Stimulated activated CD8-positive, alpha-beta memory T cell treated with anti-CD3 and anti-CD28 coated beads, Interleukin-12 subunit alpha, Interleukin-12 subunit beta, amount 100 ng/mL, for 1 hour (primary cell): ENCODE results near the gene ACBD3.

Experiments used
- DNase-seq: peaks from one replicate; pipeline ENCODE4 v3.0.0-alpha.2; 2020; ENCODE audit warnings: low read depth

ACBD3 gene

GRCh38 chr1:226134170-226135058 lies 52.1 kb downstream of the ACBD3 start:
- DNase-seq = no peak

GRCh38 chr1:226133504-226134123 lies 52.9 kb downstream of the ACBD3 start:
- no peak for DNase-seq

DNA sequence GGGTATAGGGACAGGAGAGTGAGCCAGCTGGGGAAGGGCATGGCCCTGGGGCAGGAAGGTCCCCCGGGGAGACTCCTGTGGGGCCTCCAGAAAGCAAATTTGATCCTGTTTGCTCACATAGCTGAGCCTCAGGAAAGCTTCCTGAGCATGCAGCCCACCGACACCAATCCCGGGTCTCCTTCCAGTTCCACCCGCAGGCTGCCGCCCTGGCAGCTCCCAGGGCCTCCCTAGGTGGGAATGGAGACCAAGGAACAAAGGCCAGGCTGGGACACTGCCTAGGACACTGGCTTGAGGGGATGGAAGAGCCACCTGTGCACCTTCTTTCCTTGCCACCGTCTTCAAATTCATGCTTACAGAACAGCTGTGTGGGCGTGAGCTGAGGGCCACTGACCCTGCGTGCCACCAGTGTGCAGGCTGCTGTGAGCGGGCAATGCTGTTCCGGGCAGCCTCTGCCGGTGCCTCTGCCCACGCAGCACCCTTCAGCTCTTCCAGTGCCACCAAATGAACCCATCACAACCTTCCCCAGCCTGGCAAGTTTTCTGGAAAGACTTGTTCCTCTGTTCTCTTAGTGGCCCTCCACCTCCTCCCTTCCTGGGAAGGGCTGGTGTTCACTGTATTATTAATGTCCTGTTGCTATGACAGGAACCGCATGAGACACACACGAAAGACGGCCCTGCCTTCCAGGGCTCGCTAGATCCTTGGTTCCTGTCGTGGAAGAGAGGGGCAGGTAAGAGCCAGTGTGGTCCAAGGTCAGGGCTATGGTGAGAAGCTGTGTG lies 53.6 kb downstream of the ACBD3 start:
- DNase-seq = no peak

DNA sequence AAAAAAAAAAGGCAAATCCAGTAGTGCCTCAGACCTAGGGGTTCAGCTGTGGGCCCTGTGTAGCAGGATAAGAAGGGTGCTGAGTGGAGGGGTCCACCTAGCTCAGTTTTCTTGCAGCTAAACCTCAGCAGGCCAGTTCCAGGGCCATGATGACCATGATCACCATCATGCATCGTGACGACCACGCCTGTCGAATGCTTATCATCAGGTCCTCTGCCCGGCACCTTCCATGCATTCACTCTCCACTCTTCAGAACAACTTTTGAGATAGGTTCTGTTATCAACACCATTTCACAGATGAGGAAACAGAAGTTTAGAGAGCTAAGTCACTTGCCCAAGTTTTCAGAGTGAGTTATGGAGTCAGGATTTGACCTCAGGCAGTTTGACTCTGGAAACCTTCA lies 54.9 kb downstream of the ACBD3 start:
- DNase-seq = no peak

GRCh38 chr1:226129230-226129629 lies 57.3 kb downstream of the ACBD3 start:
- no peak for DNase-seq

DNA sequence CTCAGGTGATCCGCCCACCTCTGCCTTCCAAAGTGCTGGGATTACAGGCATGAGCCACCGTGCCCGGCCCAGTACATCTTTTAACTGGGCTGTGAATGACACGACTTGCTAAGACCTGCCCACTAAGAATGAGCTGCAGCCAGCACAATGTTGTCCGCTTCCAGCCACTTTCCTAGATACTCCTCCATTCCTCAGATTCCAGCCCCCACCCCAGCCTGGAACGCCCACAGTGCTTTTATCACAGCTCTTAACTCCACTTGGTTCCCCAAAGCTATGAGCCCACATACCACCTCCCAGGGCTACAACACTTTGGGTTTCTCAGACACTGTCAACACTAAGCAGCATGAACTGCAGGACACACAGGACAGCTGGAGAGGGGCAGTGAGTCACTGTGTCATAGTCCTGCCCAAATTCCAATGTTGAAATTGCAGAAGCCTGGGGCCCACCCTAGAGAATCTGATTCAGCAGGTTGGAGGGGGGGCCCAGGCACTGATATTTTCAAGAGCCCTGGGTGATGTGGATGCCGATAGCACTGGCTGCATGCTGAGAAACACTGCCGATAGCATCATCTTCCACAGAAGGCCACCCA lies 58.0 kb downstream of the ACBD3 start:
- DNase-seq = no peak

DNA sequence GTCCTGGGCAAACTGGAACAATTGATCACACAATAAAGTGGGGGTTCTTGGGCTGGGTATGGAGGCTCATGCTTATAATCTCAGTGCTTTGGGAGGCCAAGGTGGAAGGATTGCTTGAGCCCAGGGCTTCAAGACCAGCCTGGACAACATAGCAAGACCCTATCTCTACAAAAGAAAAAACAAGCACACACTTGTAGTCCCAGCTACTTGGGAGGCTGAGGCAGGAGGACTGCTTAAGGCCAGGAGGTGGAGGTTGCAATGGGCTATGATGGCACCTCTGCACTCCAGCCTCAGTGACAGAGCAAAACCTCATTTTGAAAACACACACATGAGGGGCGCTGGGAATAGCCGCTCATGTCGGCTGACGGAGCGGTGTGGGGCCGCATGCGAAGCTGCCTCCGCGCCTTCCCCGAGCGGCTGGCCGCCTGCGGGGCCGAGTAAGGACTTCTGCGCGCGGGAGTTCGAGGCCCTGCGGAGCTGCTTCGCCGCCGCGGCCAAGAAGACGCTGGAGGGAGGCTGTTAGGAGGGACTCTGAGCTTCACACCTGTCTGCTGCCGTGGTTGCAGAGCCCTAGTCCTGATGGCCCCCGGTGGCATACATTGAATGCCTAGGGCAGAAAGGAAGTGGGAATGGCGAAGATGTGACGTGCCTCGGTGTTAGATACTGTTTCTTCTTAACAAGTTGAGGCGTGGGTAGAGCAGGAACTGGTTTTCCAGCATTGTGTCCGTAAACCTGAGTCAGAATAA lies 59.5 kb downstream of the ACBD3 start:
- no peak for DNase-seq

- DNase-seq = no peak
These were observed 60.7 kb downstream of the ACBD3 start for GRCh38 chr1:226125831-226126230.

GRCh38 chr1:226125097-226125630 lies 61.4 kb downstream of the ACBD3 start:
- DNase-seq = peak; percentile 87

DNA sequence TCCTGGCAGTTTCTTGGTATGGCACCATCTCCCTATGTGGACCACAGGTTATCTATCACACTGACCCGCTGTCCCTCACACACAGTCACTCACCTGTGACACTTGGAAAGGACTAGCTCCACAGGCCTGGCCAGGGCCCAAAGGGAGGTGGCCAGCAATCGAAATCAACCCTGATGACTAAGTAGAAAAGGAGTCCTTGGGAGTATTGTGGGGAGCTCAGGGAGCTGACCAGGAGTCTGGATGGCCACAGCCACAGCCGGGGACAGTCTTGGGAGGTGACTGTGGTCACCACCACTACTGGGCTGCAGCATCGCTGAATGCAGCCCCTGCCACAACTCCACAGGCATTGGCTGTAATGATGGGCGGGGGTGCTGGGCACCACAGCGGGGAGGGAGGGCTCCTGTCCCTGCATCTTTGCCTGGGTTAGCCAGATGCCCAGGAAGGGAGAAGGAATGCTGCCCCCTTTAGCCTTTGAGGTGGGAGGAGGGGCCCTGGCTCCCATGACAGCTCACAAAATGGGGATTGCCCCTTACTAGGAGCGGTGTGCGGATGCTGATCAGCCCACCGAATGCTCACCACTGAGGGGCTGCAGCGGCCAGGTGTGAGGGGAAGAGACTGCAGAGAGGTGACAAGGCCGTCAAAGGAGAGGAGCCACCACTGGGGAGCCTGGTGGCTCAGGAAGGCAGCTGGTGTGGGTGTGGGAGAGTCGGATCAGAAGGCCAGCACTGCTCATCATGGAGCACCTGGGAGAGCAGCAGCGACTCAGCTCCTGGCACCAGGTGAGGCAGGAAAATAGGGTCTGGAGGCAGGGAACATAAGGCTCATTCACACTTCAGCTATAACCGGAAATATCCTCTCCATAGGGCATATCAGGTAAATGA lies 62.7 kb downstream of the ACBD3 start:
- DNase-seq = no peak

- no peak for DNase-seq
These were observed 63.4 kb downstream of the ACBD3 start for GRCh38 chr1:226123212-226123560.

GRCh38 chr1:226121587-226122400 lies 64.7 kb downstream of the ACBD3 start:
- DNase-seq = peak; percentile 43

- no peak for DNase-seq
These were observed 65.4 kb downstream of the ACBD3 start for GRCh38 chr1:226121049-226121586.

GRCh38 chr1:226120398-226120797 lies 66.1 kb downstream of the ACBD3 start:
- DNase-seq = no peak

GRCh38 chr1:226119169-226119568 lies 67.4 kb downstream of the ACBD3 start:
- no peak for DNase-seq

- DNase-seq = no peak
These were observed 68.2 kb downstream of the ACBD3 start for GRCh38 chr1:226118357-226118756.

- DNase-seq = no peak
These were observed 69.2 kb downstream of the ACBD3 start for GRCh38 chr1:226117330-226117729.

- DNase-seq = no peak
These were observed 69.9 kb downstream of the ACBD3 start for GRCh38 chr1:226116673-226117072.

DNA sequence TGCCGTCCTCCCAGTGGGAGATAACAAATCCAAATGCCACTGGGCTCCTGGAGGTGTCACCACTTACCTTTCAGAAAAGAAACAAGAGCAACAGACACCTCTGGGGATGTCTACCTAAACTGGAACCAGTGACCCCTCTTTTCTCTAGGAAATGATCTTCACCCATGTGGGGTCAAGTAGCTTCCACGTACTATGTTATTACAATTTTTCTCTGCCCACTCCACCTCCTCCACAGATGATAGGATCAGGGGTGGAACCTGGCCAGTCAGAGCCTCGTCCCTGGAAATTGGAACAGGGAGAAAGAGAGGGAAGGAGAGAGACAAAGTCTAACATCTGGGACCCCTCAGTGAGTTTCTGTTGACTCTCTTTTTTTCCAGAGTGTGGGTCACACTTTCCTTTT lies 73.9 kb downstream of the ACBD3 start:
- no peak for DNase-seq
